GM19324 (cell line): ENCODE data around the gene C7orf25.
A peak's percentile ranks its signal among the peaks of the same experiment; 100 is the strongest.

Experiments used
- ATAC-seq: cut with Tn5 transposase; IDR thresholded peaks from one replicate; pipeline ENCODE4 v1.9.1; 2021; ENCODE audit warnings: mild to moderate bottlenecking, moderate library complexity; ENCODE audit not compliant: unreplicated experiment, low FRiP score

Gene C7orf25

GRCh38 chr7:42911454-42912447 is at the start of gene C7orf25:
Gene C7orf25 (minus strand): TSS chr7:42912070. CDS start chr7:42910900, 1,170 bp downstream.
- ATAC-seq, result peak; percentile 92

GRCh38 chr7:42961170-42961569 is 49.3 kb upstream of the C7orf25 start:
- ATAC-seq, result no peak

GRCh38 chr7:42960762-42961161 is 48.9 kb upstream of the C7orf25 start:
- ATAC-seq, result no peak

- no peak for ATAC-seq
These were observed 47.7 kb upstream of the C7orf25 start for GRCh38 chr7:42959549-42959948.

GRCh38 chr7:42956062-42956461 is 44.2 kb upstream of the C7orf25 start:
- no peak for ATAC-seq

GRCh38 chr7:42953994-42954393 is 42.1 kb upstream of the C7orf25 start:
- ATAC-seq, result no peak

GRCh38 chr7:42952328-42952727 is 40.5 kb upstream of the C7orf25 start:
- no peak for ATAC-seq

GRCh38 chr7:42950417-42950816 is 38.5 kb upstream of the C7orf25 start:
- no peak for ATAC-seq

GRCh38 chr7:42947521-42947920 is 35.7 kb upstream of the C7orf25 start:
- no peak for ATAC-seq

GRCh38 chr7:42946627-42946950 is 34.7 kb upstream of the C7orf25 start:
- no peak for ATAC-seq

- no peak for ATAC-seq
These were observed 34.2 kb upstream of the C7orf25 start for GRCh38 chr7:42945821-42946626.

- ATAC-seq, result peak; percentile 40
These were observed 29.3 kb upstream of the C7orf25 start for GRCh38 chr7:42940985-42941847.

- ATAC-seq, result no peak
These were observed 27.8 kb upstream of the C7orf25 start for GRCh38 chr7:42939457-42940240.

GRCh38 chr7:42935861-42936260 is 24.0 kb upstream of the C7orf25 start:
- no peak for ATAC-seq

GRCh38 chr7:42934291-42934690 is 22.4 kb upstream of the C7orf25 start:
- ATAC-seq, result no peak

GRCh38 chr7:42932811-42933591 is 21.1 kb upstream of the C7orf25 start:
- ATAC-seq, result no peak

- ATAC-seq, result peak; percentile 100
These were observed 20.2 kb upstream of the C7orf25 start, which contains the start of the genes MRPL32 and PSMA2 for GRCh38 chr7:42931834-42932651. Gene MRPL32 (plus strand): TSS chr7:42932376. CDS start chr7:42932387, 11 bp downstream. Gene PSMA2 (minus strand): TSS chr7:42932174. CDS start chr7:42932158, 16 bp downstream.

- ATAC-seq, result no peak
These were observed 19.6 kb upstream of the C7orf25 start for GRCh38 chr7:42931447-42931833.
